Hepatic stellate cell (primary cell): ENCODE data around the gene EGLN2.
"Not testable (repeated sequence)": the region's sequence is repeated elsewhere in the genome, so short reads cannot be mapped to it uniquely, and the experiment has no call there.

Experiments
- DNase-seq: peaks from one replicate; pipeline ENCODE4 v3.0.0; 2011; ENCODE audit warnings: low spot score

EGLN2 gene

GRCh38 chr19:40776932-40777644 is 21.9 kb upstream of the EGLN2 start:
- DNase-seq = peak; percentile 87

GRCh38 chr19:40777645-40777936 is 21.4 kb upstream of the EGLN2 start:
- no peak for DNase-seq

GRCh38 chr19:40777937-40778705 is 20.9 kb upstream of the EGLN2 start, which contains the start of gene RAB4B:
Gene RAB4B, plus strand, starts transcription at chr19:40778247. Its CDS starts 129 bp downstream, at chr19:40778376.
- peak; percentile 98 for DNase-seq

- no peak for DNase-seq
Observed at GRCh38 chr19:40778706-40779284, 20.2 kb upstream of the EGLN2 start.

GRCh38 chr19:40780582-40780981 is 18.4 kb upstream of the EGLN2 start:
- no peak for DNase-seq

- no peak for DNase-seq
Observed at GRCh38 chr19:40781140-40781539, 17.9 kb upstream of the EGLN2 start.

GRCh38 chr19:40783711-40784110 is 15.3 kb upstream of the EGLN2 start:
- no peak for DNase-seq

- not testable (repeated sequence) for DNase-seq
Observed at GRCh38 chr19:40784146-40784545, 14.8 kb upstream of the EGLN2 start.

- no peak for DNase-seq
Observed at GRCh38 chr19:40785526-40785925, 13.5 kb upstream of the EGLN2 start.

- DNase-seq = no peak
Observed at GRCh38 chr19:40786060-40787037, 12.6 kb upstream of the EGLN2 start.

- no peak for DNase-seq
Observed at GRCh38 chr19:40791349-40791748, 7.6 kb upstream of the EGLN2 start.

- DNase-seq = no peak
Observed at GRCh38 chr19:40791996-40792395, 7.0 kb upstream of the EGLN2 start.

- DNase-seq = no peak
Observed at GRCh38 chr19:40797166-40797962, 1.6 kb upstream of the EGLN2 start.

GRCh38 chr19:40797963-40798682 is 868 bp upstream of the EGLN2 start:
- peak; percentile 82 for DNase-seq

- peak; percentile 47 for DNase-seq
Observed at GRCh38 chr19:40799558-40800338, 757 bp downstream of the EGLN2 start.

- DNase-seq = no peak
Observed at GRCh38 chr19:40800339-40800996, 1.5 kb downstream of the EGLN2 start.

- DNase-seq = no peak
Observed at GRCh38 chr19:40800997-40801377, 2.0 kb downstream of the EGLN2 start.

- DNase-seq = no peak
Observed at GRCh38 chr19:40801426-40802299, 2.7 kb downstream of the EGLN2 start.
